Activated T-helper 9 cell treated with anti-CD3 and anti-CD28 coated beads, Interleukin-2, amount 50 U/mL, for 16 hours (primary cell): ENCODE data around the gene ZNF564.
A peak's percentile ranks its signal among the peaks of the same experiment; 100 is the strongest.
"Not testable (repeated sequence)": the region's sequence is repeated elsewhere in the genome, so short reads cannot be mapped to it uniquely, and the experiment has no call there.

Experiments used
- DNase-seq: peaks from one replicate; pipeline ENCODE4 v3.0.0-alpha.2; 2020; ENCODE audit warnings: low read depth

The ZNF564 gene

DNA sequence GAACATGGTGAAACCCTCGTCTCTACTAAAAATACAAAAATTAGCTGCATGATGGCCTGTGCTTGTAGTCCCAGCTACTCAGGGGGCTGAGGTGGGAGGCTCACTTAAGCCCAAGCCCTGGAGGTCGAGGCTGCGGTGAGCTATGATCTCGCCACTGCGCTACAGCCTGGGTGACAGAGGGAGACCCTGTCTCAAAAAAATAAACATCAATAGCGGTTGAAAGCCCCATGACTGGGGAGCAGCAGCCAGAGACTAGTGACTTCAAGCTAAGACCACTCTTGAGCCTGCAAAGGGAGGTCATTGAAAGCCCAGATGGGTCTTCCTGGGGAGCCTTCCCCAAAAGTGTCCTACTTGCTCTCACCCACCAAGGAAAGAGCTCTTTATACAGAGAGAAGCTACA is 54.8 kb downstream of the ZNF564 start:
- no peak for DNase-seq

DNA sequence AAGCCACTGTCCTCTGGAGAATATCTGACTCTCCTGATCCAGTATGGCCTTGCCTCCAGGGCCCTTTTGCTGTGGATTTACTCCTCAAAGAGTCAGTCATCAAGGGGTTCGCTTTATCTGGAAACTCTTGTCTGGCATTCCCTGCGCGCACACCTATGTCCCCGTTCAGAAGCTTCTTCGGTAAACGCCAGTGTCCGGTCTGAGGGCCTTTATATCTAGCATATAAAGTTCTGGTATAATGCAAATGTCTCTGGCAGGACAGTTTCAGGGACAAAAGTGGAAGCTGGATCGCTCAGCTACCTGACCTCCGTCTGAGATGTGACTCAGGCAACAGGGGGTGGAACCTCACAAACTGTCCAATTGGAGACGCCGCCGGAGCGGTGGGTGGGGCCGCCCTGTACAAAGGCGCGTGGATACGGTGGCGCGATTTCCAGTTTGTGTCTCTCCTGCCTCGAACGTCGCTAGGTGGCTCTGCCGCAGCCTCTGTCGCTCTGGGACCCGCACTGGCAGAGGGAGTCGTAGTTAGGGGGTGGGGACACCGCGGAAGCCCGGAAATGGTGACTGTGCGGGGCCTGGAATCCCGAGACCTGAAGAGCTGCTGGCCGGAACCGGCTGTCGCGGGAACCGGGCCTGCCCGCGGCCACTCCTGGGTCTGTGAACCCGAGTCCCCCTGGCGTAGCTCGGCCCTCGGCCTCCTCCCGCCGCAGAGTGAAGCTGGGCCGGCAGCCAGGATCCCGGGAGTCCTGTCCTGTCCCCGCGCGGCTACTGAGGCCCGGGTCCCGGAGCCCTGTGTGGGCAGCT is 56.1 kb downstream of the ZNF564 start:
- peak; percentile 90 for DNase-seq

DNA sequence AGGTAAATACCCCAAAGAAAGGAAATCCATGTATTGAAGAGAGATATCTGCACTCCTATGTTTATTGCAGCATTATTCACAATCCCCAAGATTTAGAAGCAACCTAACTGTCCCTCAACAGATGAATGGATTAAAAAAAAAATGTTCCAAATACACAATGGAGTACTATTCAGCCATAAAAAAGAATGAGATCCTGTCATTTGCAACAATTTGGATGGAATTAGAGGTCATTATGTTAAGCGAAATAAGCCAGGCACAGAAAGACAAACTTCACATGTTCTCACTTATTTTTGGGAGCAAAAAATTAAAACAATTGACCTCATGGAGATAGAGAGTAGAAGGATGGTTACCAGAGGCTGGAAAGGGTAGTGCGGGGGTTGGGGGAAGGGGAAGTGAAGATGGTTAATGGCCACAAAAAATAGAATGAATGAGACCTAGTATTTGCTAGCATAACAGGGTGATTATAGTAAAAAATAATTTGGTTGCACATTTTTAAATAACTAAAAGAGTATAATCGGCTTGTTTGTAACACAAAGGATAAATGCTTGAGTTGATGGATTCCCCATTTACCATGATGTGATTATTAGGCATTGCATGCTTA is 56.9 kb downstream of the ZNF564 start:
- no peak for DNase-seq

DNA sequence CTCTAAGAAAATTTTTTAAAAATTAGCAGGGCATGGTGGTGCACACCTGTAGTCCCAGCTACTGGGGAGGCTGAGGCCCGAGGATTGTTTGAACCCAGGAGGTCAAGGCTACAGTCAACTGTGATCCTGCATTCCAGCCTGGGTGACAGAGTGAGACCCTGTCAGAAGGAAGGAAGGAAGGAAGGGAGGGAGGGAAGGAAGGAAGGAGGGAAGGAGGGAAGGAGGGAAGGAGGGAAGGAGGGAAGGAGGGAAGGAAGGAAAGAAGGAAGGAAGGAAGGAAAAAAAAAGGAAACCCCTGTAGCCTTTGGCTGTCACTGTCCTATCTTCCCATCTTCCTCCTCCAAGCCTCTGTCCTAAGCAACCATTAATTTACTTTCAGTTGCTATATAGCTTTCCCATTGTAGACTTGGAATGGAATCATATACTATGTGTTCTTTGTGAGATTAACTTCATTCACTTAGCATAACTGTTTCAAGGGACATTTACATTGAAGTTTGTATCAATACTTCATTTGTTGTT is 65.0 kb downstream of the ZNF564 start:
- DNase-seq: not testable (repeated sequence)

DNA sequence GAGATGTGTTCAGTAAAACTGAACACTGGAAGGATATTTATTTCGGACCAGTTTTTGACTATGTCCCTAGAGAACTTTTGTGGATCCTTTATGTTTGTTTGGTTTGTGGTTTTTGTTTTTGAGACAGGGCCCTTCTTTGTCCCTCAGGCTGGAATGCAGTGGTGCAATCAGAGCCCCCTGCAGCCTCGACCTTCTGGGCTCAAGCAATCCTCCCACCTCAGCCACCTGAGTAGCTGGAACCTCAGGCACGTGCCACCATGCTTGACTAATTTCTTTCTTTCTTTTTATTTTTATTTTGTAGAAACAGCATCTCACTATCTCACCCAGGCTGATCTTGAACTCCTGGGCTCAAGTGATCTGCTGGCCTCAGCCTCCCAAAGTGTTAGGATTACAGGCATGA is 65.7 kb downstream of the ZNF564 start:
- no peak for DNase-seq

DNA sequence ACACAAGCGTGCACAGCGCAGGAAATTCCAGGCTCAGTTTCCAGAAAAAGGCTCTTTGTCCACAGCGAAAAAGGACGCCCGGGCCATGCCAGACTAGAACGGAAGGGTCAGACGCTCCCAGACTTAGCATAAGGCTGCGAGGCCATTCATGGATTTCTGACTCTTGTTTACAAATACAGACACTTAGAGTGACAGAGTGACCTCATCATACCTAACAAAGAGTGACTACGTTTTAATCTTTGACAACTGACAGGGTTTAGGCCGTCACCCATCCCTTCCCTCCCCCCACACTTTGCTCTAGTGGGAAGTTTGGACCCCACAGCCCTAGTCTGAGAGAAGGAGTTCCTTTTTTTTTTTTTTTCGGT is 66.2 kb downstream of the ZNF564 start:
- DNase-seq: no peak

DNA sequence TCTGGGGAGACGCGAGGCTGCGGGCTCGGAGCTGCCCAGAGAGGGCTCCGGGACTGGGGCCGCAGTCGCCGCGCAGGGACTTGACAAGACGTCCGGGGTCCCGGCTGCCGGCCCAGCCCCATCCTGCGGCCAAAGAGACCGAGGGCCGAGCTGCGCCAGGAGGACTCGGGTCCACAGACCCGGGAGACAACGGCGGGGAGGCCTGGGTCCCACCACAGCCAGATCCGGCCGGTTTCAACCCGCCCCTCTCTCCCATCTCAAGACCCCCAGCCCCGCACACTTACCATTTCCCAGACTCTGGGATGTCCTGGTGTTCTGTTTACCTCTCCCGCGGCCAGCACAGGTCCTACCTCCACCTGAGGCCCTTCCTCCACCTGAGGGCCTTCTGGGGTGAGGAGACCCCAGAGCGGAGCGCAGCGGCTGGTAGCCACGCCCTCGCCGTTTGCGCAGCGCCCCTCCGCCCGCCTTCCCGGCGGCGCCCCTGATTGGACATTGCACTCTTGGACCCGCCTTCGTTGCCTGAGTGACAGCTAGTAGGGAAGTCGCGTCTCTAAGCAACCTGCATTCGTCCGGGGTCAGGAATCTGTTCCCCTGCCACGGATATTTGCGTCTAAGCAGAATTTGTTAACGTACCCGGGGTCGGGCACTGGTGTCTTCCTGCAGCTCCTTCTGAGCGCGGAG is 66.8 kb downstream of the ZNF564 start, which contains the start of gene ZNF709:
Gene ZNF709, minus strand, starts transcription at position 446 of the 681 bp plus-strand sequence. Its CDS starts 159 bp downstream, at position 287.
- peak; percentile 83 for DNase-seq

DNA sequence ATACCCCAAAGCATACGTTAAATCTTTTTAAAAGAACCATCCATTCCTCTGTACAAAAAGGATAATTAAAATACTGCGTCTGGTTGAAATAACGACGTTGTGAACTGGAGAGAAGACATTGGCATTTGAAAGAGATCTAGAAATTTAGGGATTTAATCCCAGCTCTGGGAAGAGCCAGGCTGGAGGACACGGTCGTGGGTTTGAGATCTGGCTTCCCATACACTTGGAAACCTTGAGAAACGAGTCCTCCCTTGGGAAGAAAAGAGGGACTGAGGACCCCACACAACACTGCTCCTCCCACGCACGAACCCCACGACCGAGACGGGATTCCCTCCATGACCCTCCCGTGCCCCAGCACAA is 67.3 kb downstream of the ZNF564 start:
- no peak for DNase-seq

DNA sequence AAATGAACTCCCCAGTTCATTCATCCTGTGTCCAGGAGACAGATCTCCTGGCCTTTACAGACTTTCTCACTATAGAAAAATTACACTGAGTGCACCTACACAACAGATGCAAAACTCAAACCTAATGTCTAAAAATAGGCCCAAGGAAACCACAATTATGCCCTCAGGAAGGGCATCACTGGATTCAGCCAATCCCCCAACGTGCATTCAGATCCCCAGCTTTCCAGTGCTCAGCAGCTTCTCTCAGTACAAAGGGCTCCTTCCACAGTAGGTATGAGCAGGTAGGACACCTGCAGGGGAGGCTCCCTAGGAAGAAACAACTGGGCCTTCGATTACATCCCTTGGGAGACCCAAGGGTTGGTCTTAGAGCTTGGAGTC is 68.8 kb downstream of the ZNF564 start:
- no peak for DNase-seq

DNA sequence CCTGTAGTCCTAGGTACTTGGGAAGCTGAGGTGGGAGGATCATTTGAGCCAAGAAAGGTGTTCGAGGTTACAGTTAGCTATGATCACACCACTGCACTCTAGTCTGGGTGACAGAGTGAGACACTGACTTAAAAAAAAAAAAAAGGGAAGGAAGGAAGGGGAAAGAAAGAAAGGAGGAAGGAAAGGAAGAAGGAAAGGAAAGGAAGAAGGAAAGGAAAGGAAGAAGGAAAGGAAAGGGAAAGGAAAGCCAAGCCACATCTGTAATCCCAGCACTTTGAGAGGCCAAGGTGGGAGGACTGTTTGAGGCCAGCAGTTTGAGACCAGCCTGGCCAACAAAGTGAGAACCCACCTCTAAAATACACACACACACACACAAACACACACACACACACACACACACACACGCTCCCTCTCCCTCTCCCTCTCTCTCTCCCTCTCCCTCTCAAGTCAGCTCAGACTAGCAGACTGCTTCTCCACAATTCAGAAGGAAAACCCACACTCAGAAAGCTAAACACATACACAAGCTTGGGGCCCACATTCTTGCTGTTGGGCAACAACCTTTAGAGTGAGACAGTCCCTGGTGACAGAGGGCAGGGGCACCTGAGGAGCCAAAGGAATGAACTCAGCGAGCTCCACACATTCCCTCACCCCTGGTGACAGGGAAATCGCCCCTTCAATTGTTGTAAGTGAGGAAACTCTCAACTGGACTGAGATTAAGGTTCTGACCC is 69.3 kb downstream of the ZNF564 start:
- DNase-seq: no peak

DNA sequence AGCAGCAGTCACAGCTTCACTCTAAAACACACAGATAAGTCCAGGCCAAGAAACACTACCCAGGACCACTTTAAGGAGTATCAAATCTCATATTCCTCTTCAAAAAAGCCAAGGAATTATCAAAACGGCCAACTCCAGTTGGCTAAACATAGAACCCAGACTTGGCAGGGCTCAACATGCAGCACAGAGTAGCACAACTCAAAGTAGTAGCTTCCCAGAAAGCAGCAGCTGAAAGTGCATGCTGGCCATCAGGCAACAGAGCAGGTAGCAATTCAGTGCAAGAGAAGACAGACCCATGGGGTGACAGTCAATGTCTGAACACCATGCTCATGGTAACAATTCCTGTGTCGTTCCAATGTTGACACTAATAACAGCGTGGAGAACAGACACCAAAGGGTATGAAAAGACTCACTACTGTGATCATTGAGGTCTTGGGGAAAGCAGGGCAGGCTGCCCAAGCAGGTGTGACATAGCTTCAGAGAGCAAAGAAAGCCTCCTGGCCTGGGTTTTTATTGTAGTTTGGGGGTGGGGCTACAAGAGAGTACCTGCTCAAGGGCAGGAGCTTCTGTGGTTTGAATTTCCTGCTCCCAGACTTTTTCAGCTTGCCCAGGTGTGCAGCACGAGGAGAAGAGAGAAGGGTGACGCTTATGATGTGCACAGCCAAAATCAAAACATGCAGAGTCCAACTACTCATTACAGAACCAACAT is 72.9 kb downstream of the ZNF564 start:
- no peak for DNase-seq
